A673 (cell line): ENCODE data around the gene PACRG.

Source experiments
- CTCF ChIP-seq: fragments of 300-800, 200-600 bp; sonication (generic); conservative IDR thresholded peaks from 2 replicates; pipeline ENCODE4 v1.5.1; 2017; ENCODE audit warnings: low read depth, mild to moderate bottlenecking, antibody characterized with exemption, low read length, moderate library complexity, mixed read lengths
- EZH2 ChIP-seq: fragments of 200-600 bp; sonication (generic); IDR thresholded peaks from 2 replicates; pipeline ENCODE4 v1.6.1; 2017; ENCODE audit warnings: borderline replicate concordance, low read depth, mild to moderate bottlenecking, mixed read lengths, antibody characterized with exemption, low read length; ENCODE audit not compliant: poor library complexity, severe bottlenecking

GRCh38 chr6:162963861-162964260 lies 236.1 kb downstream of the PACRG start:
- no peak for TF ChIP-seq CTCF
- no peak for TF ChIP-seq EZH2
